ENCODE results near the gene SSRP1.

- no peak for TF ChIP-seq CTCF (IDR thresholded peaks at IDR 0.05; ENCODE audit: insufficient read depth, low read depth, low read length)
- no peak for TF ChIP-seq EZH2 (IDR thresholded peaks at IDR 0.05; ENCODE audit: insufficient read depth, low read length)
Measured at GRCh38 chr11:57310630-57311086, 25.0 kb downstream of the SSRP1 start.
